A673 (cell line): ENCODE measurements around the gene ZNF425. TPM values are rescaled to one million over a fixed set of nuclear protein-coding genes. Genes with fewer than 3 reads are reported as not detected.

ENCODE experiments used
- BruUV-seq: library from RNA; stranded (reverse); fragments of 400-500 nt; replicated peaks from 2 replicates; lab custom pipeline; 2021; lab: Mats Ljungman, UMichigan
- CTCF ChIA-PET: fragments of 300-600 bp; sonication (Branson Sonifier 250); formaldehyde crosslinking; loops from one replicate; lab custom pipeline; 2022; ENCODE audit warnings: antibody characterized with exemption; lab: Charles Lee
- POLR2A ChIA-PET: fragments of 300-600 bp; sonication (Branson Sonifier 250); formaldehyde crosslinking; loops from one replicate; lab custom pipeline; 2022; ENCODE audit warnings: antibody characterized with exemption; ENCODE audit not compliant: low non-redundant PET; lab: Charles Lee
- DNase-seq: peaks from one replicate; pipeline ENCODE4 v3.0.0-alpha.2; 2015; ENCODE audit warnings: low spot score
- H3K27ac ChIP-seq: fragments of 200-600 bp; sonication (generic); 2 replicates; pipeline ENCODE4 v1.5.1; 2016; ENCODE audit warnings: mixed run types, low read depth, mild to moderate bottlenecking, mixed read lengths, antibody characterized with exemption, low read length; ENCODE audit not compliant: poor library complexity, severe bottlenecking
- H3K27me3 ChIP-seq: fragments of 200-600 bp; sonication (generic); replicated peaks from 2 replicates; pipeline ENCODE4 v1.6.1; 2017; ENCODE audit warnings: mixed run types, low read depth, mild to moderate bottlenecking, mixed read lengths, antibody characterized with exemption, low read length; ENCODE audit not compliant: insufficient read depth, poor library complexity
- H3K36me3 ChIP-seq: fragments of 200-600 bp; sonication (generic); 2 replicates; pipeline ENCODE4 v1.6.1; 2016; ENCODE audit warnings: mixed run types, mild to moderate bottlenecking, mixed read lengths, antibody characterized with exemption, low read length; ENCODE audit not compliant: insufficient read depth, poor library complexity, severe bottlenecking
- H3K4me1 ChIP-seq: fragments of 200-600 bp; sonication (generic); 2 replicates; pipeline ENCODE4 v1.6.1; 2017; ENCODE audit warnings: mixed run types, mild to moderate bottlenecking, mixed read lengths, antibody characterized with exemption, low read length; ENCODE audit not compliant: insufficient read depth, poor library complexity, severe bottlenecking
- H3K4me3 ChIP-seq: fragments of 200-600 bp; sonication (generic); 2 replicates; pipeline ENCODE4 v1.5.1; 2016; ENCODE audit warnings: low read depth, mixed run types, mild to moderate bottlenecking, mixed read lengths, low read length; ENCODE audit not compliant: poor library complexity, severe bottlenecking
- H3K9me3 ChIP-seq: fragments of 200-600 bp; sonication (generic); 2 replicates; pipeline ENCODE4 v1.6.1; 2016; ENCODE audit warnings: mixed run types, low read depth, mild to moderate bottlenecking, mixed read lengths, antibody characterized with exemption, low read length; ENCODE audit not compliant: poor library complexity, severe bottlenecking
- EZH2 ChIP-seq: fragments of 200-600 bp; sonication (generic); IDR thresholded peaks from 2 replicates; pipeline ENCODE4 v1.6.1; 2017; ENCODE audit warnings: borderline replicate concordance, low read depth, mild to moderate bottlenecking, mixed read lengths, antibody characterized with exemption, low read length; ENCODE audit not compliant: poor library complexity, severe bottlenecking
- intact Hi-C: fragments of 100-400 bp; cut with micrococcal nuclease; formaldehyde crosslinking; loops from one replicate; pipeline ENCODE4 v1.10.0; 2022; ENCODE audit not compliant: unreplicated experiment
- total RNA-seq: library from RNA; stranded (reverse); gene quantifications from 2 replicates; pipeline ENCODE4 v1.2.3, GENCODE V29; 2021
- TF ChIP-seq, protein P1 (sequence below): fragments of 300-800, 200-600 bp; sonication (generic); conservative IDR thresholded peaks from 2 replicates; pipeline ENCODE4 v1.5.1; 2017; ENCODE audit warnings: low read depth, mild to moderate bottlenecking, antibody characterized with exemption, low read length, moderate library complexity, mixed read lengths

Gene ZNF425
- total RNA-seq, 1 experiment from 2014 or later: 1.2 TPM

- Histone ChIP-seq H3K4me1 (no peaks in the 10 kb centered on the region), H3K27ac (no peak overlapping the region), H3K36me3 (no peaks in the 10 kb centered on the region), H3K4me3 (no peak overlapping the region), H3K9me3 (peaks cover 4% of the 10 kb centered on the region), H3K27me3 (no peaks in the 10 kb centered on the region)
- intact Hi-C loops: no loop called here
- BruUV-seq: no TSS peak
- CTCF ChIA-PET: no interaction called here
- POLR2A ChIA-PET: no interaction called here
- peak; percentile 18 for DNase-seq
- TF ChIP-seq EZH2: no peak
- TF ChIP-seq, protein P1, sequence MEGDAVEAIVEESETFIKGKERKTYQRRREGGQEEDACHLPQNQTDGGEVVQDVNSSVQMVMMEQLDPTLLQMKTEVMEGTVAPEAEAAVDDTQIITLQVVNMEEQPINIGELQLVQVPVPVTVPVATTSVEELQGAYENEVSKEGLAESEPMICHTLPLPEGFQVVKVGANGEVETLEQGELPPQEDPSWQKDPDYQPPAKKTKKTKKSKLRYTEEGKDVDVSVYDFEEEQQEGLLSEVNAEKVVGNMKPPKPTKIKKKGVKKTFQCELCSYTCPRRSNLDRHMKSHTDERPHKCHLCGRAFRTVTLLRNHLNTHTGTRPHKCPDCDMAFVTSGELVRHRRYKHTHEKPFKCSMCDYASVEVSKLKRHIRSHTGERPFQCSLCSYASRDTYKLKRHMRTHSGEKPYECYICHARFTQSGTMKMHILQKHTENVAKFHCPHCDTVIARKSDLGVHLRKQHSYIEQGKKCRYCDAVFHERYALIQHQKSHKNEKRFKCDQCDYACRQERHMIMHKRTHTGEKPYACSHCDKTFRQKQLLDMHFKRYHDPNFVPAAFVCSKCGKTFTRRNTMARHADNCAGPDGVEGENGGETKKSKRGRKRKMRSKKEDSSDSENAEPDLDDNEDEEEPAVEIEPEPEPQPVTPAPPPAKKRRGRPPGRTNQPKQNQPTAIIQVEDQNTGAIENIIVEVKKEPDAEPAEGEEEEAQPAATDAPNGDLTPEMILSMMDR: no peak
These were observed 44.2 kb downstream of the ZNF425 start for GRCh38 chr7:149081914-149082313.

GRCh38 chr7:149077594-149077993 is 48.5 kb downstream of the ZNF425 start:
- DNase-seq: no peak
- Histone ChIP-seq H3K9me3 (no peaks in the 10 kb centered on the region), H3K27ac (no peak overlapping the region), H3K36me3 (no peaks in the 10 kb centered on the region), H3K27me3 (no peaks in the 10 kb centered on the region), H3K4me1 (no peaks in the 10 kb centered on the region), H3K4me3 (no peak overlapping the region)
- ChIA-PET POLR2A (no interaction called here), CTCF (no interaction called here)
- intact Hi-C loops: no loop called here
- BruUV-seq: no TSS peak
- TF ChIP-seq, protein P1: no peak
- TF ChIP-seq EZH2: no peak

- DNase-seq: no peak
- CTCF ChIA-PET: no interaction called here
- Histone ChIP-seq H3K4me3 (no peak overlapping the region), H3K36me3 (peaks cover 17% of the 10 kb centered on the region), H3K27ac (no peak overlapping the region), H3K27me3 (no peaks in the 10 kb centered on the region), H3K9me3 (no peaks in the 10 kb centered on the region), H3K4me1 (no peaks in the 10 kb centered on the region)
- intact Hi-C loops: no loop called here
- BruUV-seq: no TSS peak
- TF ChIP-seq, protein P1: no peak
- no peak for TF ChIP-seq EZH2
- POLR2A ChIA-PET: no interaction called here
These were observed 50.8 kb downstream of the ZNF425 start for GRCh38 chr7:149075286-149075685.
